ENCODE data around the gene TRIM45. TPM values are rescaled to one million over a fixed set of nuclear protein-coding genes. Genes with fewer than 3 reads are reported as not detected.

TRIM45 gene
- 0.86 to 1.2 TPM (median 1.1 TPM) in 5 replicates for total RNA-seq (2022; extraction: Qiagen RNA extraction)

GRCh38 chr1:117121589-117122329 lies at the start of gene TRIM45:
TSS of gene TRIM45 (minus strand) at chr1:117121749. CDS start at chr1:117121201, 548 bp downstream.

Other genes with a start within 250 kb of the TRIM45 start
- gene PTGFRN, start 211.8 kb downstream of the TRIM45 start, total RNA-seq (2022; extraction: Qiagen RNA extraction): 13.8 to 15.7 TPM (median 14.5 TPM) in 5 replicates
- 0.14 to 0.58 TPM (median 0.49 TPM) in 5 replicates for gene CD101, start 120.0 kb downstream of the TRIM45 start, total RNA-seq (2022; extraction: Qiagen RNA extraction)
- gene TTF2, start 61.4 kb downstream of the TRIM45 start, total RNA-seq (2022; extraction: Qiagen RNA extraction): 17.8 to 25.1 TPM (median 22.1 TPM) in 5 replicates
- 0.04 to 0.07 TPM (median 0.05 TPM) in 4 of 5 replicates, not detected in the other for gene VTCN1, start 89.2 kb upstream of the TRIM45 start, total RNA-seq (2022; extraction: Qiagen RNA extraction)
- 5.6 to 11.3 TPM (median 9.9 TPM) in 5 replicates for gene MAN1A2, start 245.7 kb upstream of the TRIM45 start, total RNA-seq (2022; extraction: Qiagen RNA extraction)

Measured in A549 treated with dexamethasone at 1 μM for 4 hours (cell line).